Measurements from ENCODE around the gene FHIT.

Gene FHIT

GRCh38 chr3:59717679-59718205 is 1533.5 kb downstream of the FHIT start:
- no peak overlapping the region for H3K4me3 ChIP-seq (ENCODE audit: low read depth, low read length)
- TF ChIP-seq CTCF (IDR thresholded peaks at IDR 0.05; ENCODE audit: low read depth, low read length): no peak

- no peak for TF ChIP-seq CTCF (IDR thresholded peaks at IDR 0.05; ENCODE audit: low read depth, low read length)
- H3K4me3 ChIP-seq (ENCODE audit: low read depth, low read length): no peak overlapping the region
These were observed 1537.2 kb downstream of the FHIT start for GRCh38 chr3:59714066-59714465.

GRCh38 chr3:59710554-59710953 is 1540.7 kb downstream of the FHIT start:
- no peak overlapping the region for H3K4me3 ChIP-seq (ENCODE audit: low read depth, low read length)
- TF ChIP-seq CTCF (IDR thresholded peaks at IDR 0.05; ENCODE audit: low read depth, low read length): no peak

- no peak for TF ChIP-seq CTCF (IDR thresholded peaks at IDR 0.05; ENCODE audit: low read depth, low read length)
- H3K4me3 ChIP-seq (ENCODE audit: low read depth, low read length): no peak overlapping the region
These were observed 1541.3 kb downstream of the FHIT start for GRCh38 chr3:59709702-59710553.

GRCh38 chr3:59708202-59708601 is 1543.0 kb downstream of the FHIT start:
- no peak for TF ChIP-seq CTCF (IDR thresholded peaks at IDR 0.05; ENCODE audit: low read depth, low read length)
- H3K4me3 ChIP-seq (ENCODE audit: low read depth, low read length): no peak overlapping the region

GRCh38 chr3:59704292-59704691 is 1547.0 kb downstream of the FHIT start:
- TF ChIP-seq CTCF (IDR thresholded peaks at IDR 0.05; ENCODE audit: low read depth, low read length): no peak

GRCh38 chr3:59699648-59700320 is 1551.5 kb downstream of the FHIT start:
- H3K4me3 ChIP-seq (ENCODE audit: low read depth, low read length): no peak overlapping the region
- TF ChIP-seq CTCF (IDR thresholded peaks at IDR 0.05; ENCODE audit: low read depth, low read length): no peak

More at GRCh38 chr3:59704292-59704691, 1547.0 kb downstream of the FHIT start:
- H3K4me3 ChIP-seq (ENCODE audit: low read depth, low read length): no peak overlapping the region
